ENCODE data around the gene KAZN. TPM values are rescaled to one million over a fixed set of nuclear protein-coding genes. Genes with fewer than 3 reads are reported as not detected.

The KAZN gene
- total and polyA plus RNA-seq, 2 of the 8 experiments (the other 6 are each of a cell fraction or from before 2014, with no cell fraction given) = 3.7 to 11.8 TPM

DNA sequence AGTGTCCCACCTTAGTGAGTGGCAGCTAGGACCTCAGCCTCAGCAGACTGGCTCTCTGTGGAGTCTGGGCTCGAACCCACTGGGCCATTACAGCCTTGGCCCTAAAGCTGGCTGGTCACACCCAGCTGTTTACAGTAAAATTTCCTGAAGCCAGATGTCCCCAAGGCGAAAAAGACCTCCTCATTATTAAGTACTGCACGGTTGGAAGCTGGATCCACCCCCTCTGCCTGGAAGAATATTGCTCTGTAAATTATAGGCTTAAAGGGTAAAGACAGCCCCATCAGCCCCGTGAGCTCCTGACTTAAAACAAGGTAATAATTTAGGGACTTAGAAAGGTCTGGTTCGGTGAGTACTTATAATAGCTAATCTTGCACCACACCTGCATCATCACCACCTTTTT is 524.8 kb downstream of the KAZN start:
- no peak overlapping the region for H3K23ac ChIP-seq (ENCODE audit: insufficient read length)
- no peak overlapping the region for H3K14ac ChIP-seq (ENCODE audit: insufficient read length)
- no peak overlapping the region for H2BK5ac ChIP-seq (ENCODE audit: low read depth, low read length)
- H3K79me1 ChIP-seq (ENCODE audit: low read depth, low read length) = no peaks in the 10 kb centered on the region
- no peak overlapping the region for H2AK5ac ChIP-seq (ENCODE audit: low read depth, low read length)
- no peak overlapping the region for H2AFZ ChIP-seq (ENCODE audit: low read length)
- H3K23me2 ChIP-seq (ENCODE audit: low read depth, low read length) = no peaks in the 10 kb centered on the region
- WGBS, 2 experiments (ENCODE audit: extremely low coverage in 1 of 2, insufficient coverage in 1 of 2, insufficient read length in 1 of 2, insufficient replicate concordance in 2 of 2, low coverage in 1 of 2, low lambda C conversion rate in 2 of 2, missing lambda C conversion rate in 1 of 2) = 90% methylated on average over 5 of the region's 5 CpGs; no CpG with 5 or more reads in 1 of the 2 experiments
- H3K56ac ChIP-seq (replicated peaks; ENCODE audit: insufficient read length, low read depth, low read length) = no peak overlapping the region
- H4K8ac ChIP-seq (ENCODE audit: extremely low read depth, insufficient read depth, low read length) = no peak overlapping the region
- no peak overlapping the region for H3K4ac ChIP-seq (replicated peaks; ENCODE audit: insufficient read length, low read depth, low read length)
- H3K36me3 ChIP-seq (ENCODE audit: control insufficient read depth in 2 of 4, insufficient read depth in 4 of 4, low read length in 3 of 4) = no peaks in the 10 kb centered on the region
- ChIA-PET CTCF (ENCODE audit: partially characterized antibody) (interaction anchor here (1.0 to 2.3 kb wide), 5 partner anchors 9 to 181 kb away, joined by 3 to 7 read pairs (median 4); no protein-coding TSS in a partner anchor), POLR2A (ENCODE audit: partially characterized antibody) (no interaction called here)
- FAIRE-seq (no peak), DNase-seq (ENCODE audit: low read depth in 1 of 2, low spot score in 2 of 2) (no peak)
- no peak overlapping the region for H3K4me3 ChIP-seq (ENCODE audit: extremely low read depth in 1 of 4, insufficient read depth in 2 of 4, low read depth in 3 of 4, low read length in 4 of 4)
- no peaks in the 10 kb centered on the region for H3K27me3 ChIP-seq (replicated peaks in 1 of 4; ENCODE audit: control insufficient read depth in 3 of 4, extremely low read depth in 1 of 4, insufficient read depth in 3 of 4, low read length in 3 of 4)
- no peak overlapping the region for H3K18ac ChIP-seq (ENCODE audit: extremely low read depth, low read length)
- no peak overlapping the region for H3K9ac ChIP-seq (replicated peaks in 1 of 4; ENCODE audit: extremely low read depth in 1 of 4, low read depth in 3 of 4, low read length in 3 of 4)
- no peak overlapping the region for H2BK20ac ChIP-seq (ENCODE audit: low read length)
- H2BK120ac ChIP-seq (replicated peaks; ENCODE audit: low read depth, low read length) = no peak overlapping the region
- H4K91ac ChIP-seq (replicated peaks; ENCODE audit: insufficient read length, low read length) = no peak overlapping the region
- H3K4me1 ChIP-seq (replicated peaks in 1 of 4; ENCODE audit: control insufficient read depth in 3 of 4, insufficient read depth in 4 of 4, low read length in 3 of 4) = no peaks in the 10 kb centered on the region
- no peak overlapping the region for H3K4me2 ChIP-seq (ENCODE audit: insufficient read depth in 1 of 2, low read depth in 2 of 2, low read length in 2 of 2)
- no peak overlapping the region for H2BK15ac ChIP-seq (ENCODE audit: low read length)
- H3K9me3 ChIP-seq (ENCODE audit: insufficient read depth in 2 of 2, low read depth in 1 of 2, low read length in 1 of 2) = no peaks in the 10 kb centered on the region
- H2BK12ac ChIP-seq (ENCODE audit: low read depth, low read length) = no peak overlapping the region
- no peak overlapping the region for H3K27ac ChIP-seq (ENCODE audit: low read depth, low read length)
- no peak overlapping the region for H4K5ac ChIP-seq (ENCODE audit: insufficient read length, low read depth, low read length)
- no peaks in the 10 kb centered on the region for H4K20me1 ChIP-seq (replicated peaks in 1 of 2; ENCODE audit: control insufficient read depth in 1 of 2, insufficient read depth in 2 of 2, low read length in 2 of 2)
- H3K79me2 ChIP-seq (ENCODE audit: control insufficient read depth in 1 of 2, insufficient read depth in 2 of 2, low read length in 2 of 2) = no peaks in the 10 kb centered on the region
- TF ChIP-seq SP4 (IDR thresholded peaks at IDR 0.05; ENCODE audit: low read length) (no peak), RAD21 (IDR thresholded peaks at IDR 0.05 in 1 of 2, conservative IDR thresholded peaks at IDR 0.05 in 1 of 2; ENCODE audit: low read depth in 2 of 2, low read length in 2 of 2) (no peak)
